ENCODE measurements around the gene OGDH. TPM values are rescaled to one million over a fixed set of nuclear protein-coding genes. Genes with fewer than 3 reads are reported as not detected.

The OGDH gene
- total and polyA plus RNA-seq, 7 donors = 39.0 to 102 (median 74.4) TPM

GRCh38 chr7:44709945-44710596 lies 103.6 kb downstream of the OGDH start:
- WGBS, 2 donors = 91 to 92% methylated on average over 10 of the region's 10 CpGs
- Histone ChIP-seq H3K36me3 (peaks cover 17 to 46% (median 24%) of the 10 kb centered on the region in 4 donors), H3K27me3 (no peaks in the 10 kb centered on the region), H3K4me3 (no peak overlapping the region), H3K4me1 (no peaks in the 10 kb centered on the region), H3K9me3 (no peaks in the 10 kb centered on the region), H3K27ac (no peak overlapping the region)
- TF ChIP-seq POLR2A (IDR thresholded peaks at IDR 0.05) (no peak), CTCF (IDR thresholded peaks at IDR 0.05) (no peak)
- DNase-seq = peak; percentile 39
- intact Hi-C loops (cut with DNase I) = no loop called here

GRCh38 chr7:44711528-44711927 lies 105.1 kb downstream of the OGDH start:
- H3K9me3 ChIP-seq = no peaks in the 10 kb centered on the region
- 67 to 72% methylated on average over 5 of the region's 5 CpGs for WGBS, 2 donors
- no peak overlapping the region for H3K4me3 ChIP-seq
- no peaks in the 10 kb centered on the region for H3K4me1 ChIP-seq
- H3K27ac ChIP-seq = no peak overlapping the region
- peaks cover 17 to 38% (median 24%) of the 10 kb centered on the region in 4 donors for H3K36me3 ChIP-seq
- no peaks in the 10 kb centered on the region for H3K27me3 ChIP-seq
- peak; percentile 57 for DNase-seq
- intact Hi-C loops (cut with DNase I) = no loop called here
- TF ChIP-seq POLR2AphosphoS5 (IDR thresholded peaks at IDR 0.05) (no peak), POLR2A (IDR thresholded peaks at IDR 0.05) (no peak), EP300 (IDR thresholded peaks at IDR 0.05) (no peak), CTCF (IDR thresholded peaks at IDR 0.05) (no peak)

GRCh38 chr7:44712012-44712411 lies 105.6 kb downstream of the OGDH start:
- WGBS, 2 donors = 17 to 41% methylated on average over 5 of the region's 5 CpGs
- no peak overlapping the region for H3K4me3 ChIP-seq
- H3K27me3 ChIP-seq = no peaks in the 10 kb centered on the region
- H3K9me3 ChIP-seq = no peaks in the 10 kb centered on the region
- no peaks in the 10 kb centered on the region for H3K4me1 ChIP-seq
- intact Hi-C loops (cut with DNase I) = no loop called here
- no peak for DNase-seq
- TF ChIP-seq EP300 (IDR thresholded peaks at IDR 0.05) (no peak), POLR2AphosphoS5 (IDR thresholded peaks at IDR 0.05) (no peak), CTCF (IDR thresholded peaks at IDR 0.05) (no peak), POLR2A (IDR thresholded peaks at IDR 0.05) (no peak)
- no peak overlapping the region for H3K27ac ChIP-seq
- peaks cover 13 to 34% (median 23%) of the 10 kb centered on the region in 4 donors for H3K36me3 ChIP-seq

GRCh38 chr7:44713141-44713540 lies 106.7 kb downstream of the OGDH start:
- peaks cover 4 to 23% (median 11%) of the 10 kb centered on the region in 4 donors for H3K36me3 ChIP-seq
- no peak for TF ChIP-seq CTCF (IDR thresholded peaks at IDR 0.05)
- no peak for TF ChIP-seq POLR2AphosphoS5 (IDR thresholded peaks at IDR 0.05)
- TF ChIP-seq POLR2A (IDR thresholded peaks at IDR 0.05) = no peak
- no peak for TF ChIP-seq EP300 (IDR thresholded peaks at IDR 0.05)
- H3K27ac ChIP-seq = no peak overlapping the region
- H3K4me1 ChIP-seq = no peaks in the 10 kb centered on the region
- H3K9me3 ChIP-seq = no peaks in the 10 kb centered on the region
- intact Hi-C loops (cut with DNase I) = no loop called here
- H3K4me3 ChIP-seq = no peak overlapping the region
- DNase-seq = no peak
- no peaks in the 10 kb centered on the region for H3K27me3 ChIP-seq
- 85 to 87% methylated on average over 2 of the region's 2 CpGs for WGBS, 2 donors
